Gastroesophageal sphincter (tissue), 3 donors: ENCODE measurements around the gene NAA80.

Experiments used
- CTCF ChIP-seq, 4 experiments: fragments of 200-600 bp in 2 of 4; fragments of 450-650 bp in 2 of 4; sonication (generic) in 1 of 4; IDR thresholded peaks; one replicate each; pipeline ENCODE4 v1.5.1; 2017 to 2019; ENCODE audit warnings: antibody characterized with exemption in 4 of 4, mild to moderate bottlenecking in 2 of 4, moderate library complexity in 2 of 4
- EP300 ChIP-seq: sonication (generic); formaldehyde crosslinking; IDR thresholded peaks from one replicate; pipeline ENCODE4 v1.6.1; 2017; ENCODE audit warnings: antibody characterized with exemption, mild to moderate bottlenecking
- POLR2A ChIP-seq, 2 donors: fragments of 450-650 bp; IDR thresholded peaks; one replicate each; pipeline ENCODE4 v1.6.1; 2017; ENCODE audit warnings: antibody characterized with exemption in 2 of 2, mild to moderate bottlenecking in 2 of 2, moderate library complexity in 1 of 2
- POLR2AphosphoS5 ChIP-seq: sonication (generic); formaldehyde crosslinking; IDR thresholded peaks from one replicate; pipeline ENCODE4 v1.6.1; 2017; ENCODE audit warnings: antibody characterized with exemption

- TF ChIP-seq CTCF (IDR thresholded peaks at IDR 0.05) (no peak), EP300 (no peak), POLR2A (IDR thresholded peaks at IDR 0.05) (no peak), POLR2AphosphoS5 (no peak)
Observed at GRCh38 chr3:50318163-50318562, 19.0 kb upstream of the NAA80 start.
